ENCODE results near the gene ANKRD30A. TPM values are rescaled to one million over a fixed set of nuclear protein-coding genes. Genes with fewer than 3 reads are reported as not detected.

Gene ANKRD30A
- total RNA-seq, 1 experiment from 2014 or later = not detected

- Mint-ChIP-seq H3K9me3 (peaks cover 49% of the 10 kb centered on the region), H3K36me3 (peaks cover 30% of the 10 kb centered on the region), H3K27ac (no peak overlapping the region), H3K27me3 (ENCODE audit: low read depth) (no peaks in the 10 kb centered on the region), H3K4me3 (no peak overlapping the region), H3K4me1 (no peaks in the 10 kb centered on the region)
- ATAC-seq = no peak
- ChIA-PET POLR2A (no interaction called here), CTCF (no interaction called here)
- no peak for DNase-seq (ENCODE audit: low spot score)
- TF ChIP-seq USF2 (CRISPR knock-in tag; IDR thresholded peaks at IDR 0.05) (no peak), NFYB (CRISPR knock-in tag; conservative IDR thresholded peaks at IDR 0.05; ENCODE audit: low read depth) (no peak), HMGXB4 (CRISPR knock-in tag; IDR thresholded peaks at IDR 0.05) (no peak), FOXJ3 (CRISPR knock-in tag; IDR thresholded peaks at IDR 0.05; ENCODE audit: borderline replicate concordance) (no peak), NR1H2 (CRISPR knock-in tag; IDR thresholded peaks at IDR 0.05) (no peak), OVOL2 (CRISPR knock-in tag; IDR thresholded peaks at IDR 0.05; ENCODE audit: borderline replicate concordance) (no peak), IRF1 (CRISPR knock-in tag; IDR thresholded peaks at IDR 0.05) (no peak)
- TF ChIP-seq, protein P1, sequence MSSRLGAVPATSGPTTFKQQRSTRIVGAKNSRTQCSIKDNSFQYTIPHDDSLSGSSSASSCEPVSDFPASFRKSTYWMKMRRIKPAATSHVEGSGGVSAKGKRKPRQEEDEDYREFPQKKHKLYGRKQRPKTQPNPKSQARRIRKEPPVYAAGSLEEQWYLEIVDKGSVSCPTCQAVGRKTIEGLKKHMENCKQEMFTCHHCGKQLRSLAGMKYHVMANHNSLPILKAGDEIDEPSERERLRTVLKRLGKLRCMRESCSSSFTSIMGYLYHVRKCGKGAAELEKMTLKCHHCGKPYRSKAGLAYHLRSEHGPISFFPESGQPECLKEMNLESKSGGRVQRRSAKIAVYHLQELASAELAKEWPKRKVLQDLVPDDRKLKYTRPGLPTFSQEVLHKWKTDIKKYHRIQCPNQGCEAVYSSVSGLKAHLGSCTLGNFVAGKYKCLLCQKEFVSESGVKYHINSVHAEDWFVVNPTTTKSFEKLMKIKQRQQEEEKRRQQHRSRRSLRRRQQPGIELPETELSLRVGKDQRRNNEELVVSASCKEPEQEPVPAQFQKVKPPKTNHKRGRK (CRISPR knock-in tag; IDR thresholded peaks at IDR 0.05; ENCODE audit: borderline replicate concordance) = no peak
- TF ChIP-seq, protein P2, sequence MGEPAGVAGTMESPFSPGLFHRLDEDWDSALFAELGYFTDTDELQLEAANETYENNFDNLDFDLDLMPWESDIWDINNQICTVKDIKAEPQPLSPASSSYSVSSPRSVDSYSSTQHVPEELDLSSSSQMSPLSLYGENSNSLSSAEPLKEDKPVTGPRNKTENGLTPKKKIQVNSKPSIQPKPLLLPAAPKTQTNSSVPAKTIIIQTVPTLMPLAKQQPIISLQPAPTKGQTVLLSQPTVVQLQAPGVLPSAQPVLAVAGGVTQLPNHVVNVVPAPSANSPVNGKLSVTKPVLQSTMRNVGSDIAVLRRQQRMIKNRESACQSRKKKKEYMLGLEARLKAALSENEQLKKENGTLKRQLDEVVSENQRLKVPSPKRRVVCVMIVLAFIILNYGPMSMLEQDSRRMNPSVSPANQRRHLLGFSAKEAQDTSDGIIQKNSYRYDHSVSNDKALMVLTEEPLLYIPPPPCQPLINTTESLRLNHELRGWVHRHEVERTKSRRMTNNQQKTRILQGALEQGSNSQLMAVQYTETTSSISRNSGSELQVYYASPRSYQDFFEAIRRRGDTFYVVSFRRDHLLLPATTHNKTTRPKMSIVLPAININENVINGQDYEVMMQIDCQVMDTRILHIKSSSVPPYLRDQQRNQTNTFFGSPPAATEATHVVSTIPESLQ (CRISPR knock-in tag; IDR thresholded peaks at IDR 0.05) = no peak
- TF ChIP-seq, protein P3, sequence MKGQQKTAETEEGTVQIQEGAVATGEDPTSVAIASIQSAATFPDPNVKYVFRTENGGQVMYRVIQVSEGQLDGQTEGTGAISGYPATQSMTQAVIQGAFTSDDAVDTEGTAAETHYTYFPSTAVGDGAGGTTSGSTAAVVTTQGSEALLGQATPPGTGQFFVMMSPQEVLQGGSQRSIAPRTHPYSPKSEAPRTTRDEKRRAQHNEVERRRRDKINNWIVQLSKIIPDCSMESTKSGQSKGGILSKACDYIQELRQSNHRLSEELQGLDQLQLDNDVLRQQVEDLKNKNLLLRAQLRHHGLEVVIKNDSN (CRISPR knock-in tag; IDR thresholded peaks at IDR 0.05) = no peak
- TF ChIP-seq, protein P4, sequence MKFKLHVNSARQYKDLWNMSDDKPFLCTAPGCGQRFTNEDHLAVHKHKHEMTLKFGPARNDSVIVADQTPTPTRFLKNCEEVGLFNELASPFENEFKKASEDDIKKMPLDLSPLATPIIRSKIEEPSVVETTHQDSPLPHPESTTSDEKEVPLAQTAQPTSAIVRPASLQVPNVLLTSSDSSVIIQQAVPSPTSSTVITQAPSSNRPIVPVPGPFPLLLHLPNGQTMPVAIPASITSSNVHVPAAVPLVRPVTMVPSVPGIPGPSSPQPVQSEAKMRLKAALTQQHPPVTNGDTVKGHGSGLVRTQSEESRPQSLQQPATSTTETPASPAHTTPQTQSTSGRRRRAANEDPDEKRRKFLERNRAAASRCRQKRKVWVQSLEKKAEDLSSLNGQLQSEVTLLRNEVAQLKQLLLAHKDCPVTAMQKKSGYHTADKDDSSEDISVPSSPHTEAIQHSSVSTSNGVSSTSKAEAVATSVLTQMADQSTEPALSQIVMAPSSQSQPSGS (CRISPR knock-in tag; IDR thresholded peaks at IDR 0.05; ENCODE audit: borderline replicate concordance, low read depth) = no peak
These were observed 96.6 kb downstream of the ANKRD30A start for GRCh38 chr10:37222046-37222445.

DNA sequence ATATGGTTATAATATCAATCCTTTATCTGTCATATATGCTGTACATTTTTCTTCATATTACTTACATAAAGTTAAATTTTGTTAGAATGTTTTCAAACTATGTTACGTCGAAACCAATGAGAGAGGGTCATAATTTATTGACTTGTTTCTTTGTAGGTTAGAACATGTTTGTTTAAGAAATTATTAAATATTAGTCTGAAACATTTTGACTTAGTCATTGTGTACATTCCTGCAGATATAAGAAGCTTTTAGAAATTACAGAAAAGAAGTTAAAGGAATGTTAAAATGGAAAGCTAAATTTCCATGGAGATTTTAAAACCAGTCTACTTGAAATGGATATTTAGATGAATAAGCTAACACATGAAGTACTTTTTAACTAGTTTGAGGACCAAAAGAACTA lies 99.8 kb downstream of the ANKRD30A start:
- no peak for DNase-seq (ENCODE audit: low spot score)
- no peak overlapping the region for H3K4me3 Mint-ChIP-seq
- H3K9me3 Mint-ChIP-seq = peaks cover 59% of the 10 kb centered on the region
- H3K27me3 Mint-ChIP-seq (ENCODE audit: low read depth) = no peaks in the 10 kb centered on the region
- ChIA-PET CTCF (no interaction called here), POLR2A (no interaction called here)
- no peaks in the 10 kb centered on the region for H3K4me1 Mint-ChIP-seq
- no peak for ATAC-seq
- no peak overlapping the region for H3K27ac Mint-ChIP-seq
- H3K36me3 Mint-ChIP-seq = peaks cover 29% of the 10 kb centered on the region
- TF ChIP-seq EMX1 (CRISPR knock-in tag; IDR thresholded peaks at IDR 0.05) (no peak), TEAD4 (CRISPR knock-in tag; IDR thresholded peaks at IDR 0.05) (no peak), TP53 (CRISPR knock-in tag; IDR thresholded peaks at IDR 0.05) (no peak), ATF1 (CRISPR knock-in tag; IDR thresholded peaks at IDR 0.05) (no peak), NFATC4 (CRISPR knock-in tag; IDR thresholded peaks at IDR 0.05) (no peak), SMAD4 (CRISPR knock-in tag; IDR thresholded peaks at IDR 0.05) (no peak)
- TF ChIP-seq, protein P5, sequence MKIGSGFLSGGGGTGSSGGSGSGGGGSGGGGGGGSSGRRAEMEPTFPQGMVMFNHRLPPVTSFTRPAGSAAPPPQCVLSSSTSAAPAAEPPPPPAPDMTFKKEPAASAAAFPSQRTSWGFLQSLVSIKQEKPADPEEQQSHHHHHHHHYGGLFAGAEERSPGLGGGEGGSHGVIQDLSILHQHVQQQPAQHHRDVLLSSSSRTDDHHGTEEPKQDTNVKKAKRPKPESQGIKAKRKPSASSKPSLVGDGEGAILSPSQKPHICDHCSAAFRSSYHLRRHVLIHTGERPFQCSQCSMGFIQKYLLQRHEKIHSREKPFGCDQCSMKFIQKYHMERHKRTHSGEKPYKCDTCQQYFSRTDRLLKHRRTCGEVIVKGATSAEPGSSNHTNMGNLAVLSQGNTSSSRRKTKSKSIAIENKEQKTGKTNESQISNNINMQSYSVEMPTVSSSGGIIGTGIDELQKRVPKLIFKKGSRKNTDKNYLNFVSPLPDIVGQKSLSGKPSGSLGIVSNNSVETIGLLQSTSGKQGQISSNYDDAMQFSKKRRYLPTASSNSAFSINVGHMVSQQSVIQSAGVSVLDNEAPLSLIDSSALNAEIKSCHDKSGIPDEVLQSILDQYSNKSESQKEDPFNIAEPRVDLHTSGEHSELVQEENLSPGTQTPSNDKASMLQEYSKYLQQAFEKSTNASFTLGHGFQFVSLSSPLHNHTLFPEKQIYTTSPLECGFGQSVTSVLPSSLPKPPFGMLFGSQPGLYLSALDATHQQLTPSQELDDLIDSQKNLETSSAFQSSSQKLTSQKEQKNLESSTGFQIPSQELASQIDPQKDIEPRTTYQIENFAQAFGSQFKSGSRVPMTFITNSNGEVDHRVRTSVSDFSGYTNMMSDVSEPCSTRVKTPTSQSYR (CRISPR knock-in tag; IDR thresholded peaks at IDR 0.05) = no peak
- TF ChIP-seq, protein P6, sequence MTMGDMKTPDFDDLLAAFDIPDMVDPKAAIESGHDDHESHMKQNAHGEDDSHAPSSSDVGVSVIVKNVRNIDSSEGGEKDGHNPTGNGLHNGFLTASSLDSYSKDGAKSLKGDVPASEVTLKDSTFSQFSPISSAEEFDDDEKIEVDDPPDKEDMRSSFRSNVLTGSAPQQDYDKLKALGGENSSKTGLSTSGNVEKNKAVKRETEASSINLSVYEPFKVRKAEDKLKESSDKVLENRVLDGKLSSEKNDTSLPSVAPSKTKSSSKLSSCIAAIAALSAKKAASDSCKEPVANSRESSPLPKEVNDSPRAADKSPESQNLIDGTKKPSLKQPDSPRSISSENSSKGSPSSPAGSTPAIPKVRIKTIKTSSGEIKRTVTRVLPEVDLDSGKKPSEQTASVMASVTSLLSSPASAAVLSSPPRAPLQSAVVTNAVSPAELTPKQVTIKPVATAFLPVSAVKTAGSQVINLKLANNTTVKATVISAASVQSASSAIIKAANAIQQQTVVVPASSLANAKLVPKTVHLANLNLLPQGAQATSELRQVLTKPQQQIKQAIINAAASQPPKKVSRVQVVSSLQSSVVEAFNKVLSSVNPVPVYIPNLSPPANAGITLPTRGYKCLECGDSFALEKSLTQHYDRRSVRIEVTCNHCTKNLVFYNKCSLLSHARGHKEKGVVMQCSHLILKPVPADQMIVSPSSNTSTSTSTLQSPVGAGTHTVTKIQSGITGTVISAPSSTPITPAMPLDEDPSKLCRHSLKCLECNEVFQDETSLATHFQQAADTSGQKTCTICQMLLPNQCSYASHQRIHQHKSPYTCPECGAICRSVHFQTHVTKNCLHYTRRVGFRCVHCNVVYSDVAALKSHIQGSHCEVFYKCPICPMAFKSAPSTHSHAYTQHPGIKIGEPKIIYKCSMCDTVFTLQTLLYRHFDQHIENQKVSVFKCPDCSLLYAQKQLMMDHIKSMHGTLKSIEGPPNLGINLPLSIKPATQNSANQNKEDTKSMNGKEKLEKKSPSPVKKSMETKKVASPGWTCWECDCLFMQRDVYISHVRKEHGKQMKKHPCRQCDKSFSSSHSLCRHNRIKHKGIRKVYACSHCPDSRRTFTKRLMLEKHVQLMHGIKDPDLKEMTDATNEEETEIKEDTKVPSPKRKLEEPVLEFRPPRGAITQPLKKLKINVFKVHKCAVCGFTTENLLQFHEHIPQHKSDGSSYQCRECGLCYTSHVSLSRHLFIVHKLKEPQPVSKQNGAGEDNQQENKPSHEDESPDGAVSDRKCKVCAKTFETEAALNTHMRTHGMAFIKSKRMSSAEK (CRISPR knock-in tag; IDR thresholded peaks at IDR 0.05; ENCODE audit: borderline replicate concordance) = no peak

Data from WTC11 (cell line).